ENCODE measurements around the gene KIAA0513. TPM values are rescaled to one million over a fixed set of nuclear protein-coding genes. Genes with fewer than 3 reads are reported as not detected.

The KIAA0513 gene
- total and polyA plus RNA-seq, 2 of the 13 experiments (the other 11 are each of a cell fraction or from before 2014, with no cell fraction given) = 1.8 TPM

DNA sequence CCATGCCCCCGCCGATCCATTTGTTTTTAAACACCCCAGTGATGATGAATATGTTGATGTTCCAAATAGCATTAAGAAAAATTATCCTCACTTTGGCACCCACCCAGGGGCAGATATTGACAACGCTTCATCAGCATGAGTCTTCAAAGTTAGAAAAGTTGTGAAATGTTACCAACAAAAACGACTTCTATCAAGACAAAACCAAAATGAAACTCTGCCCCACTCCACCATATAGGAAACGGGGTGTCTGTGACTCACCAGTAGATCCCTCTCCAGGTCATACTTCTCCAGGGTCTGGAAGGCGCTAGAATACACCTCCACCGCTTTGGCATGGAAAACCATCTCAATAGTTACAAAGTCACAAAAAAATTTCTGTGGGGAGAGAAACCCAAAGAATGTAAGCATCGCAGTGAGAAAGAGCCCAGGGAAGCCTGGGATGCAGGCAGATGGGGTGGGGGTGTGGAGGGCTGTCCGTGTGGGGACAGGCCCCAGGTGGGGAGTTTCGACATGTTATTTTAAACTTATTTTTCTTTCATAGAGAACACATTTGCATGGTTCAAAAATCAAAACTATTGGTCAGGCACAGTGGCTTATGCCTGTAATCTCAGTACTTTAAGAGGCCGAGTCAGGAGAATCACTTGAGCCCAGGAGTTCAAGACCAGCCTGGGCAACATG lies 74.5 kb downstream of the KIAA0513 start:
- in situ Hi-C loops (cut with HindIII; ENCODE audit: extremely low pct_ligation_motif_present, low pct_unique_long_range_greater_than_20kb) (no loop called here), intact Hi-C loops (cut with micrococcal nuclease; ENCODE audit: unreplicated experiment) (no loop called here)
- FAIRE-seq = no peak
- no peak overlapping the region for H3K4me3 ChIP-seq (replicated peaks in 1 of 3; ENCODE audit: insufficient read depth in 1 of 3, low read depth in 2 of 3, low read length in 3 of 3)
- H3K79me2 ChIP-seq (ENCODE audit: insufficient read depth, low read length) = no peaks in the 10 kb centered on the region
- H3K9ac ChIP-seq (ENCODE audit: insufficient read depth, low read depth, low read length) = no peak overlapping the region
- H3K4me1 ChIP-seq (ENCODE audit: insufficient read depth, low read length) = no peaks in the 10 kb centered on the region
- H3K27me3 ChIP-seq (ENCODE audit: control insufficient read depth in 1 of 2, insufficient read depth in 2 of 2, low read length in 2 of 2) = peaks cover 2 to 69% of the 10 kb centered on the region in 2 experiments
- no peaks in the 10 kb centered on the region for H3K36me3 ChIP-seq (replicated peaks in 1 of 2; ENCODE audit: control insufficient read depth in 1 of 2, insufficient read depth in 2 of 2, low read length in 2 of 2)
- no TSS peak for BruUV-seq (replicated peaks)
- ChIA-PET POLR2A (no interaction called here), CTCF (ENCODE audit: low intra/inter-chr PET ratio, low total read pairs) (no interaction called here)
- no peak overlapping the region for H3K4me2 ChIP-seq (ENCODE audit: low read depth, low read length)
- H3K27ac ChIP-seq (ENCODE audit: extremely low read length, insufficient read depth, low read length) = no peak overlapping the region
- no peak for ATAC-seq
- 38% methylated on average over 11 of the region's 11 CpGs for WGBS (ENCODE audit: low lambda C conversion rate)
- no peaks in the 10 kb centered on the region for H3K9me3 ChIP-seq (ENCODE audit: low read length)
- H2AFZ ChIP-seq (ENCODE audit: low read length) = no peak overlapping the region
- H4K20me1 ChIP-seq (ENCODE audit: insufficient read depth, low read length) = no peaks in the 10 kb centered on the region
- no peak for DNase-seq (ENCODE audit: low spot score)
- TF ChIP-seq, protein P1, sequence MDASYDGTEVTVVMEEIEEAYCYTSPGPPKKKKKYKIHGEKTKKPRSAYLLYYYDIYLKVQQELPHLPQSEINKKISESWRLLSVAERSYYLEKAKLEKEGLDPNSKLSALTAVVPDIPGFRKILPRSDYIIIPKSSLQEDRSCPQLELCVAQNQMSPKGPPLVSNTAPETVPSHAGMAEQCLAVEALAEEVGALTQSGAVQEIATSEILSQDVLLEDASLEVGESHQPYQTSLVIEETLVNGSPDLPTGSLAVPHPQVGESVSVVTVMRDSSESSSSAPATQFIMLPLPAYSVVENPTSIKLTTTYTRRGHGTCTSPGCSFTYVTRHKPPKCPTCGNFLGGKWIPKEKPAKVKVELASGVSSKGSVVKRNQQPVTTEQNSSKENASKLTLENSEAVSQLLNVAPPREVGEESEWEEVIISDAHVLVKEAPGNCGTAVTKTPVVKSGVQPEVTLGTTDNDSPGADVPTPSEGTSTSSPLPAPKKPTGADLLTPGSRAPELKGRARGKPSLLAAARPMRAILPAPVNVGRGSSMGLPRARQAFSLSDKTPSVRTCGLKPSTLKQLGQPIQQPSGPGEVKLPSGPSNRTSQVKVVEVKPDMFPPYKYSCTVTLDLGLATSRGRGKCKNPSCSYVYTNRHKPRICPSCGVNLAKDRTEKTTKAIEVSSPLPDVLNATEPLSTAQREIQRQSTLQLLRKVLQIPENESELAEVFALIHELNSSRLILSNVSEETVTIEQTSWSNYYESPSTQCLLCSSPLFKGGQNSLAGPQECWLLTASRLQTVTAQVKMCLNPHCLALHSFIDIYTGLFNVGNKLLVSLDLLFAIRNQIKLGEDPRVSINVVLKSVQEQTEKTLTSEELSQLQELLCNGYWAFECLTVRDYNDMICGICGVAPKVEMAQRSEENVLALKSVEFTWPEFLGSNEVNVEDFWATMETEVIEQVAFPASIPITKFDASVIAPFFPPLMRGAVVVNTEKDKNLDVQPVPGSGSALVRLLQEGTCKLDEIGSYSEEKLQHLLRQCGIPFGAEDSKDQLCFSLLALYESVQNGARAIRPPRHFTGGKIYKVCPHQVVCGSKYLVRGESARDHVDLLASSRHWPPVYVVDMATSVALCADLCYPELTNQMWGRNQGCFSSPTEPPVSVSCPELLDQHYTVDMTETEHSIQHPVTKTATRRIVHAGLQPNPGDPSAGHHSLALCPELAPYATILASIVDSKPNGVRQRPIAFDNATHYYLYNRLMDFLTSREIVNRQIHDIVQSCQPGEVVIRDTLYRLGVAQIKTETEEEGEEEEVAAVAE (CRISPR knock-in tag; IDR thresholded peaks at IDR 0.05; ENCODE audit: borderline replicate concordance) = no peak
- no peak for TF ChIP-seq ZNF44 (CRISPR knock-in tag; IDR thresholded peaks at IDR 0.05)
- TF ChIP-seq, protein P2, sequence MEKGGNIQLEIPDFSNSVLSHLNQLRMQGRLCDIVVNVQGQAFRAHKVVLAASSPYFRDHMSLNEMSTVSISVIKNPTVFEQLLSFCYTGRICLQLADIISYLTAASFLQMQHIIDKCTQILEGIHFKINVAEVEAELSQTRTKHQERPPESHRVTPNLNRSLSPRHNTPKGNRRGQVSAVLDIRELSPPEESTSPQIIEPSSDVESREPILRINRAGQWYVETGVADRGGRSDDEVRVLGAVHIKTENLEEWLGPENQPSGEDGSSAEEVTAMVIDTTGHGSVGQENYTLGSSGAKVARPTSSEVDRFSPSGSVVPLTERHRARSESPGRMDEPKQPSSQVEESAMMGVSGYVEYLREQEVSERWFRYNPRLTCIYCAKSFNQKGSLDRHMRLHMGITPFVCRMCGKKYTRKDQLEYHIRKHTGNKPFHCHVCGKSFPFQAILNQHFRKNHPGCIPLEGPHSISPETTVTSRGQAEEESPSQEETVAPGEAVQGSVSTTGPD (CRISPR knock-in tag; IDR thresholded peaks at IDR 0.05) = no peak
- no peak for TF ChIP-seq MTF2 (CRISPR knock-in tag; IDR thresholded peaks at IDR 0.05; ENCODE audit: borderline replicate concordance)
- TF ChIP-seq, protein P3, sequence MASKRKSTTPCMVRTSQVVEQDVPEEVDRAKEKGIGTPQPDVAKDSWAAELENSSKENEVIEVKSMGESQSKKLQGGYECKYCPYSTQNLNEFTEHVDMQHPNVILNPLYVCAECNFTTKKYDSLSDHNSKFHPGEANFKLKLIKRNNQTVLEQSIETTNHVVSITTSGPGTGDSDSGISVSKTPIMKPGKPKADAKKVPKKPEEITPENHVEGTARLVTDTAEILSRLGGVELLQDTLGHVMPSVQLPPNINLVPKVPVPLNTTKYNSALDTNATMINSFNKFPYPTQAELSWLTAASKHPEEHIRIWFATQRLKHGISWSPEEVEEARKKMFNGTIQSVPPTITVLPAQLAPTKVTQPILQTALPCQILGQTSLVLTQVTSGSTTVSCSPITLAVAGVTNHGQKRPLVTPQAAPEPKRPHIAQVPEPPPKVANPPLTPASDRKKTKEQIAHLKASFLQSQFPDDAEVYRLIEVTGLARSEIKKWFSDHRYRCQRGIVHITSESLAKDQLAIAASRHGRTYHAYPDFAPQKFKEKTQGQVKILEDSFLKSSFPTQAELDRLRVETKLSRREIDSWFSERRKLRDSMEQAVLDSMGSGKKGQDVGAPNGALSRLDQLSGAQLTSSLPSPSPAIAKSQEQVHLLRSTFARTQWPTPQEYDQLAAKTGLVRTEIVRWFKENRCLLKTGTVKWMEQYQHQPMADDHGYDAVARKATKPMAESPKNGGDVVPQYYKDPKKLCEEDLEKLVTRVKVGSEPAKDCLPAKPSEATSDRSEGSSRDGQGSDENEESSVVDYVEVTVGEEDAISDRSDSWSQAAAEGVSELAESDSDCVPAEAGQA (IDR thresholded peaks at IDR 0.05; ENCODE audit: low read depth) = no peak
- TF ChIP-seq, protein P3 (CRISPR knock-in tag; IDR thresholded peaks at IDR 0.05; ENCODE audit: borderline replicate concordance) = no peak
- TF ChIP-seq ZNF383 (CRISPR knock-in tag; IDR thresholded peaks at IDR 0.05; ENCODE audit: borderline replicate concordance) = no peak
- TF ChIP-seq, protein P4, sequence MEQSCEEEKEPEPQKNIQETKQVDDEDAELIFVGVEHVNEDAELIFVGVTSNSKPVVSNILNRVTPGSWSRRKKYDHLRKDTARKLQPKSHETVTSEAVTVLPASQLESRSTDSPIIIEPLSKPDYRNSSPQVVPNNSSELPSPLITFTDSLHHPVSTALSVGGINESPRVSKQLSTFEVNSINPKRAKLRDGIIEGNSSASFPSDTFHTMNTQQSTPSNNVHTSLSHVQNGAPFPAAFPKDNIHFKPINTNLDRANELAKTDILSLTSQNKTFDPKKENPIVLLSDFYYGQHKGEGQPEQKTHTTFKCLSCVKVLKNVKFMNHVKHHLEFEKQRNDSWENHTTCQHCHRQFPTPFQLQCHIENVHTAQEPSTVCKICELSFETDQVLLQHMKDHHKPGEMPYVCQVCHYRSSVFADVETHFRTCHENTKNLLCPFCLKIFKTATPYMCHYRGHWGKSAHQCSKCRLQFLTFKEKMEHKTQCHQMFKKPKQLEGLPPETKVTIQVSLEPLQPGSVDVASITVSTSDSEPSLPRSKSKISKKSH (CRISPR knock-in tag; IDR thresholded peaks at IDR 0.05; ENCODE audit: borderline replicate concordance) = no peak
- no peak for TF ChIP-seq KDM5A (IDR thresholded peaks at IDR 0.05; ENCODE audit: borderline replicate concordance, low read length)
- TF ChIP-seq KAT2B (IDR thresholded peaks at IDR 0.05; ENCODE audit: borderline replicate concordance, low read depth, low read length) = no peak

Data from HepG2 (cell line).